ENCODE results near the gene DPCD.

Gene DPCD

DNA sequence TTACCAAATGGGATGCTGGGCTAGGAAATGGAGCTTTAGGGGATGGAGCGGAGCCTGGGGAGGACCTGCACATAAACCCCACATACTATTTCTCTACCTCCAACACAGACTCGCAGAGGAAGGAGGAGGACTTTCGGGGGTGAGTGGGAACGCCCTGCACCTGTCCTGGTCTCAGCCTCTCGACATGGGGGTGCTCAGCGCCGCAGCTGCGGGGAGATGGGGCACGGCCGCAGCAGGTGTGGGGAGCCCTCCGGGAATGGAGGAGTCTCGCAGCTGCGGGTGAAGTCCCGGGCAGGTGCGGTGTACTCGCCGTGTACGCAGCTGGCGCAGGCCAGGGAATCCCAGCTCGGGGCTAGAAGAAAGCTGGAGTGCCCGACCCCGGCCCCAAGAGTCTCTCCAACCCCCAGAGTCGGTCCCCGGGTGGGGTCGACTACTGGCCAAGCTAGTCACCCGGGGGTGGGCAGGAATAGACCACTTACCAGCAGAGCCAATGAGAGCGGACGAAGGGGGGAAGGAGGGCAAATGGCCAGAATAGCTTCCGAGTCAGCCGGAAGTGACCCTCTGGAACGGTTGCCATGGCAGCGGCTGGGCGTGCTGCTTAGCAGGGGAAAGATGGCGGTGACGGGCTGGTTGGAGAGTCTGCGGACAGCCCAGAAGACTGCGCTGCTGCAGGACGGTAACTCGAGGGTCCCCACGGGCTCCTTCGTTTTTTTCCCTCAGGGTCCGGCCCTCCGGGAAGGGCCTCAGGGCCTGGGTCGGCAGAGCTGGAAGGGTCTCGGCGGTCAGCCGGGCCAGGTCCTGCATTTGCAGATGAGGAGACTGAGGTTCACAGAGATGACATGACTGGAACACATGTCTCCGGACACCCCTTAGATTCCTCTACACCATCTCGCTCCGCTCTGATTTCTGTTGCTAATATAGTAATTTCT is at the start of gene DPCD, which contains the start of gene POLL:
TSS of gene DPCD (plus strand) at position 597 of the 929 bp plus-strand sequence. CDS start at position 613, 16 bp downstream.
TSS of gene POLL (minus strand) at position 533 of the 929 bp plus-strand sequence. CDS start 897 bp downstream, outside the sequence.
- DNase-seq (ENCODE audit: low spot score in 2 of 2), result peak; percentile 79 to 81
- no peaks in the 10 kb centered on the region for H3K9me3 Mint-ChIP-seq
- H3K4me1 Mint-ChIP-seq, result peaks cover 40% of the 10 kb centered on the region
- H3K27me3 Mint-ChIP-seq, result no peaks in the 10 kb centered on the region
- peak; percentile 93 for ATAC-seq (replicated peaks; ENCODE audit: extremely low read depth, poor library complexity, severe bottlenecking)
- peak within 1 kb of the TSS; percentile 94 for H3K4me3 Mint-ChIP-seq
- peaks cover 16% of the 10 kb centered on the region for H3K36me3 Mint-ChIP-seq (ENCODE audit: insufficient read depth)
- peak within 1 kb of the TSS; percentile 80 for H3K27ac Mint-ChIP-seq (ENCODE audit: low read depth)

DNA sequence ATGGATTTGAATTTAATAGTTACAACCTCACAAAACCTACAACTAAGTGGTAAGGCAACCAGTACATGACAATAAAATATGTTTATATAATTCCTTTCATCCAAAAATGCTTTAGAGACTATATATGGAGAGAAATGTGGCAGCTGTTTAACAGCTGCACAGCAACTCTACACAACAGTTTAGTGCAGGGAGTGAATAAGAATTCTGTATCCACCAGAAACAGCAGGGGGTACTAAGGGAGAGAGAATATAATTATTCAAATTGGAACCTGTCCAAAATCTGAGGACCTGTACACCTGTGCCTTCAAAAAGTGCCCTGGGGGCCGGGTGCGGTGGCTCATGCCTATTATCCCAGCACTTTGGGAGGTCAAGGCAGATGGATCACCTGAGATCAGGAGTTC is 49.7 kb upstream of the DPCD start:
- Mint-ChIP-seq H3K27me3 (no peaks in the 10 kb centered on the region), H3K36me3 (ENCODE audit: insufficient read depth) (peaks cover 12% of the 10 kb centered on the region), H3K9me3 (no peaks in the 10 kb centered on the region), H3K27ac (ENCODE audit: low read depth) (no peak overlapping the region), H3K4me3 (no peak overlapping the region), H3K4me1 (no peaks in the 10 kb centered on the region)
- ATAC-seq (replicated peaks; ENCODE audit: extremely low read depth, poor library complexity, severe bottlenecking) (no peak), DNase-seq (ENCODE audit: low spot score in 2 of 2) (no peak)

DNA sequence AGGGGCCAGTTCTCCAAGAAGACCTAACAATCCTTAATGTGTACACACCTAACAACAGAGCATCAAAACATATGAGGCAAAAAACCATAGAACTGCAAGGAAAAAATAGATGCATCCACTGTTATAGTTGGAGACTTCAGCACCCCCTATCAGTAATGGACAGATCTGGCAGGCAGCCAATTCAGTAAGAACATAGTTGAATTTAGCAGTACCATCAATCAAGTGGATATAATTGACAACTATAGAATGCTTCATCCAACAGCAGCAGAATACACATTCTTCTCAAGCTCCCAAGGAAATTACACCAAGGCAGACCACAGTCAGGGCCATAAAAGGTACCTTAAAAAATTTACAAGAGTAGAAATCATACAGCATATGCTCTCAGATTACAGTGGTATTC is 42.2 kb upstream of the DPCD start:
- H3K27ac Mint-ChIP-seq (ENCODE audit: low read depth), result no peak overlapping the region
- DNase-seq (ENCODE audit: low spot score in 2 of 2), result no peak
- H3K4me1 Mint-ChIP-seq, result no peaks in the 10 kb centered on the region
- H3K36me3 Mint-ChIP-seq (ENCODE audit: insufficient read depth), result peaks cover 10% of the 10 kb centered on the region
- no peaks in the 10 kb centered on the region for H3K9me3 Mint-ChIP-seq
- ATAC-seq (replicated peaks; ENCODE audit: extremely low read depth, poor library complexity, severe bottlenecking), result no peak
- no peaks in the 10 kb centered on the region for H3K27me3 Mint-ChIP-seq
- no peak overlapping the region for H3K4me3 Mint-ChIP-seq

DNA sequence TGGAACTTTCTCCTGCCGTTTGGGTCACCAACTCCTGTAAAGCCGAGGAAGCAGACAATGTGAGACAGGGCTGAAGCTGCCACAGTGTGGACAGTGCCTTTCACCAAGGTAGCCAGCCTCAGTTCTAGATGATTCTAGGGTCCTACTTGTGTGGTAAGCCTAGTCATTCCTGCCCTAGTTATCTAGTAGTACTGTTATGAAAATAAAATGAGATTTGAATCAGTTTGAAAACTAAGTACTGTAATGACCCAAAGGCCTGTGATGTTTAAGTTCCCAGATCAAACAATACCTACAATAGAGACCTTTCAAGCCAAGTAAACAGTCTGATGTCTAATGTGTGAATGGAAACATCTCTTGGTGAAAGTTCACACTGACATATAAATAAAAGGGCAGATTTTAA is 37.2 kb upstream of the DPCD start:
- Mint-ChIP-seq H3K36me3 (ENCODE audit: insufficient read depth) (peaks cover 10% of the 10 kb centered on the region), H3K27ac (ENCODE audit: low read depth) (no peak overlapping the region), H3K9me3 (no peaks in the 10 kb centered on the region), H3K4me1 (no peaks in the 10 kb centered on the region), H3K27me3 (no peaks in the 10 kb centered on the region), H3K4me3 (no peak overlapping the region)
- DNase-seq (ENCODE audit: low spot score in 2 of 2), result no peak
- no peak for ATAC-seq (replicated peaks; ENCODE audit: extremely low read depth, poor library complexity, severe bottlenecking)

DNA sequence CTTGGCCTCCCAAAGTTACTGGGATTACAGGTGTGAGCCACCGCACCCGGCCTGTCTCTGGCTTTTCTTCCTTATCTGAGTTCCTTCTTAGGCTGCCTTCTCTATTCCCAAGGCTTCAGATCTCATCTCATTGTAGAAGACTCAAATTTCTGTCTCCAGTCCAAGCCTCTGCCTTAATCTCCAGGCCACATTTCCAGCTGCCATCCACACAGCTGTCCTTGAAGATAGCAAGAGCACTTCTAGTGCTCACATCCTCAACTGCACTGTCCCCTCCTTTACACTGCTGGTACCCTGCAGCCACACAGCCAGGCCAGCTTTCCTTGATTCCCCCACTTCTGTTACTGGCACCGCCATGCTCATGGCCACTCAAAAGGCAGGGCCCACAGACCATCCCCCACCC is 35.7 kb upstream of the DPCD start:
- peaks cover 10% of the 10 kb centered on the region for H3K36me3 Mint-ChIP-seq (ENCODE audit: insufficient read depth)
- H3K4me1 Mint-ChIP-seq, result peaks cover 3% of the 10 kb centered on the region
- DNase-seq (ENCODE audit: low spot score in 2 of 2), result no peak
- H3K27me3 Mint-ChIP-seq, result no peaks in the 10 kb centered on the region
- H3K27ac Mint-ChIP-seq (ENCODE audit: low read depth), result no peak overlapping the region
- ATAC-seq (replicated peaks; ENCODE audit: extremely low read depth, poor library complexity, severe bottlenecking), result no peak
- no peak overlapping the region for H3K4me3 Mint-ChIP-seq
- no peaks in the 10 kb centered on the region for H3K9me3 Mint-ChIP-seq

DNA sequence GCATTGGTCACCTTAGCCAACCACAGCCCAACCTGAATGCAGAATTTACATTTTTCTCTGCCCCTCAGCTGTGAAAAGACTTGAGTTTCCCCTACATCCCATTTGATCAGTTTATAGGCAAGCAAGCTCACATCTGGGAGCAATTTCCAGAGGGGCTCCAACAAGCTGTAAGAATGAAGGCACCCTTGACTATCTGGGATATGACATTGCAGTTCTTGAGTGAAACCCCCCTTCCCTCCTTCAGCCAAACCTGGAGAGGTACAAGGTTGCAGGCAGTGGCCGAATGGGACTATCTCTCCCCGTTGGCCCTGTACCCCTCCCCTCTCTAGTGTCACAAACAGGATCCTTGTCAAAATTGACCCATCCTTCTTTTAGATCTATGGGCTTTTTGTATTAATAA is 30.6 kb upstream of the DPCD start:
- Mint-ChIP-seq H3K9me3 (no peaks in the 10 kb centered on the region), H3K27ac (ENCODE audit: low read depth) (peak overlapping the region; percentile 38), H3K4me3 (no peak overlapping the region), H3K4me1 (peaks cover 26% of the 10 kb centered on the region), H3K36me3 (ENCODE audit: insufficient read depth) (peaks cover 14% of the 10 kb centered on the region), H3K27me3 (peaks cover 7% of the 10 kb centered on the region)
- DNase-seq (ENCODE audit: low spot score in 2 of 2), result no peak
- no peak for ATAC-seq (replicated peaks; ENCODE audit: extremely low read depth, poor library complexity, severe bottlenecking)

DNA sequence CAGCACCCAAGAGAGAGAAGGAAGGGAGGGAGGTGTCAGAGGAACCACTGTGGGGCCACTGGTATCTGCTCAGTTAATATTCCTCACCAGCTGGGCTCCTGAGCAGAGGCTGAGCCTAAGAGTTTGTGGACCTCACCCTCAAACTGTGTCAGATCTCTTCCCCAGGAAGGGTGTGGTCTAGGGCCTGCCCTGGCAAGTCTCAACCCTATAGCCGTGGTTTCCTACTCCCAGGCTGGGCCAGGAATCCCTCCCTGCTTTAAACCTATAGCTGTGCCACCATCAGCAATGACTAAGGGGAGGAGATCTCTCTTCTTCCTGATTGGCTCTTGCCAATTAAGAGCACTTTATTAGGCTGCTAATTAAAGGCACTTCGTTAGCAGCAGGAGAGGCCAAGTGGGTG is 29.9 kb upstream of the DPCD start:
- peak overlapping the region; percentile 38 for H3K27ac Mint-ChIP-seq (ENCODE audit: low read depth)
- no peaks in the 10 kb centered on the region for H3K9me3 Mint-ChIP-seq
- ATAC-seq (replicated peaks; ENCODE audit: extremely low read depth, poor library complexity, severe bottlenecking), result peak; percentile 43
- H3K36me3 Mint-ChIP-seq (ENCODE audit: insufficient read depth), result peaks cover 10% of the 10 kb centered on the region
- H3K4me1 Mint-ChIP-seq, result peaks cover 26% of the 10 kb centered on the region
- peaks cover 8% of the 10 kb centered on the region for H3K27me3 Mint-ChIP-seq
- no peak overlapping the region for H3K4me3 Mint-ChIP-seq
- DNase-seq (ENCODE audit: low spot score in 2 of 2), result no peak

DNA sequence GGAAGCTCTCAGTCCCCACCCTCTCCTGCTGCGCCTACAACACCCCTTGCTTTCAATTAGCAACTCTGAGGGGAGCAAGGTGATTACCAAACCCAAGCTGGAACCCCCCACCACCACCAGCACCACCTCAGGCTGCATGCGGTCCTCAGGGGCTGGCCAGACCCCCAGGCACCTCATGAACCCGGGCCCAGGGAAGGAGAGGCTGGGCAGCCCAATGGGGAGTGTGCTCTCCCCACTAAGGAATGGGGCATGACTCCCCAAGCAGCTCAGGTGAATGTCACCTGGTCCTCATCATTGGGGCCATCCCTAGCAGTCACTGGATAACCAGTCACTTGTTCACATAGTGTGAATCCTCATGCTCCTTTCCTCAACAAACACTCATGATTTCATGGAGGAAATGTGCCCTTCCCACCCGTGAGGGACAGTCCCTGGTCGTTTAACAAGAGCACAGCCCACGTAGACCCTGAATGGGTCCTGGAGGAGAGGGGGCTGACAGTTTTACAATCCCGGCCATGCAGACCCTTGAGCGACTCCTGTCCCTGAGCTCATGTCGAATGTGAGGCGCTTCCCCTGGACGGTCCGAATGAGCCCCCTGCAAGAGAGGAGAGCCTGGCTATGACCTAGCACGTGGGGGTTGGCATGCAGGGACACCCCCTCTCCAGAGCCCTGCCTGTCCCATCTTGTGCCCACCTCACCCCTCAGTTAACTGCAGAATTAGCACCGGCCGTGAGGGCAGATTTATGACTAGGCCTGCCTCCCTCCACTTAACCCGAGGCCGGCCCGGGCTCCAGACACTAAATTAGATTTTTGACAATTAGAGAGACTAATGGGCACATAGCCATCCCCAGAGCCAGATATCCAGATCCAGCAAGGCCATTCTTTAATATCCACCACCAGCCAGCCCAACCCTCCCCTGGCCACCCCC is 29.2 kb upstream of the DPCD start:
- H3K36me3 Mint-ChIP-seq (ENCODE audit: insufficient read depth), result peaks cover 9% of the 10 kb centered on the region
- H3K4me3 Mint-ChIP-seq, result no peak overlapping the region
- DNase-seq (ENCODE audit: low spot score in 2 of 2) (no peak), ATAC-seq (replicated peaks; ENCODE audit: extremely low read depth, poor library complexity, severe bottlenecking) (no peak)
- H3K9me3 Mint-ChIP-seq, result no peaks in the 10 kb centered on the region
- peaks cover 26% of the 10 kb centered on the region for H3K4me1 Mint-ChIP-seq
- peak overlapping the region; percentile 36 for H3K27ac Mint-ChIP-seq (ENCODE audit: low read depth)
- H3K27me3 Mint-ChIP-seq, result peaks cover 13% of the 10 kb centered on the region

DNA sequence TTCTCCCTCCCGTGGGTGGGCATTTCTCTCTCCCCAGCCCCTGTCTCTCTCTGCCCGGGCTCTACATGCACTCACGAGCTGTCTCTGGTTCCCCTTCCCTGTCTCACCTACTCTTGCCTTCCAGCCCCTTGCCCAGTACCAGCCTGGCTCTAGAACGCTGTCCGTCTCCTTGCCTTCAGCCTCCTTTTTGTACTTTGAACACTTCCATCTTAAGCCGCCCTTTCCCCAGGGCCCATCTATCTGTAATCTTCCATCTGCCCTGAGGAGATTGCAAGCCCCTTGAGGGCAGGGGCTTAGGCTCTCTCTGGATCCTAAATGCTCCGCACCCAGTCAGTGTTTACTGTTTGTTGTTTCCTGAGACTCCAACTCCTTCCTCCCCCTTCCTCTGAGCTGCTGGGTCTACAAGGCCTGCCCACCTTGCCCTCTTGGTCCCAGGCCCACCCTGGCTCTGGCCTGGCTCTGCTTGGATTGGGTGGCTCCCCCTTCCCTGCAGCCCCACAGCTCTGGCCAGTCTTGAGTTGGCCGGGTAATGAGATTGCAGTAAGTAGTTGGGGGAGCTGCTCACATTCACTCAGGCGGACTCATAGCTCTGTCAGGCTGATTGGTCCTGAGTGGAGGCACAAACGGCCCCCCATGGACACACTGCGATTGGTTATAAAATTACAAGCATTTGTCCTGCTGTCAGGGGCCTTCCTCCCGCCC is 28.4 kb upstream of the DPCD start:
- H3K36me3 Mint-ChIP-seq (ENCODE audit: insufficient read depth), result peaks cover 9% of the 10 kb centered on the region
- ATAC-seq (replicated peaks; ENCODE audit: extremely low read depth, poor library complexity, severe bottlenecking) (no peak), DNase-seq (ENCODE audit: low spot score in 2 of 2) (no peak)
- H3K27ac Mint-ChIP-seq (ENCODE audit: low read depth), result peak overlapping the region; percentile 36
- peaks cover 26% of the 10 kb centered on the region for H3K4me1 Mint-ChIP-seq
- H3K4me3 Mint-ChIP-seq, result no peak overlapping the region
- peaks cover 21% of the 10 kb centered on the region for H3K27me3 Mint-ChIP-seq
- H3K9me3 Mint-ChIP-seq, result no peaks in the 10 kb centered on the region

DNA sequence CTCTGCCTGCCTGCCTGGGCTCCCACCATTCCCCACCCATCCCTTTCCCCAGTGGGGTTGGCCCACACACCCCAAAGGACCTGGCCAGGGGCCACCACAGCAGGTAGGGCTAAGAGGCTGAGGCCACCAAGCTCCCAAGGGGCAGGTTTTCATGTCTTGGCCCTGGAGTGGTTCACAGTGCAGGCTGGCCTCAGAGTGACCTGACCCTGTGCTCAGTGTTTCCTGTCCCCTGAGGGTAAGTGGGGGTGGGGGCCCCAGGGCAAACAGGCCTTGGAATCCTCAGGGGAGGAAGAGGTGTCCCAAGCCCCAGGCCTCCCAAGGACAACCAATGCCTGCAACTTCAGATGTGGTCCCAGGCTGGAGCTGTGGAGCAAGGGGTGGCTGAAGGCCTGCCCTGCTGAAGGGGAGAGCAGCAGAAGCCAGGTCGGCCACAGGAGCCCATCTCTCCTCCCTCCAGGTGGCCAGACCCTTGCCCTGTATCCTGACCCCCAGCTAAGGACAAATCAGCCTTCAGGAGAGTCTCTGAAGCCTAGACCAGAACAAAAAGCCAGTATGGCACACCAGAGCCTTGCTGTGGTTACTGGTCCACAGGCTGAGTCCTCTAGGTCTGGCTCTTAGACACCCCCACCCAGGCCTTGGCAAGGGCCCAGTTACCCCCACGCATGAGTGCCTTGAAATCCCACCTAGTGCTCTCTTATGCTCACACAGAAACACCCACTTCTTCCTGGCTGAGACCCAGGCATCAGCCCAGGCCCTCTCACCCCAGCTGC is 27.6 kb upstream of the DPCD start:
- ATAC-seq (replicated peaks; ENCODE audit: extremely low read depth, poor library complexity, severe bottlenecking) (no peak), DNase-seq (ENCODE audit: low spot score in 2 of 2) (no peak)
- peaks cover 28% of the 10 kb centered on the region for H3K27me3 Mint-ChIP-seq
- no peaks in the 10 kb centered on the region for H3K9me3 Mint-ChIP-seq
- H3K27ac Mint-ChIP-seq (ENCODE audit: low read depth), result peak overlapping the region; percentile 36
- H3K4me3 Mint-ChIP-seq, result no peak overlapping the region
- peaks cover 9% of the 10 kb centered on the region for H3K36me3 Mint-ChIP-seq (ENCODE audit: insufficient read depth)
- H3K4me1 Mint-ChIP-seq, result peaks cover 26% of the 10 kb centered on the region

DNA sequence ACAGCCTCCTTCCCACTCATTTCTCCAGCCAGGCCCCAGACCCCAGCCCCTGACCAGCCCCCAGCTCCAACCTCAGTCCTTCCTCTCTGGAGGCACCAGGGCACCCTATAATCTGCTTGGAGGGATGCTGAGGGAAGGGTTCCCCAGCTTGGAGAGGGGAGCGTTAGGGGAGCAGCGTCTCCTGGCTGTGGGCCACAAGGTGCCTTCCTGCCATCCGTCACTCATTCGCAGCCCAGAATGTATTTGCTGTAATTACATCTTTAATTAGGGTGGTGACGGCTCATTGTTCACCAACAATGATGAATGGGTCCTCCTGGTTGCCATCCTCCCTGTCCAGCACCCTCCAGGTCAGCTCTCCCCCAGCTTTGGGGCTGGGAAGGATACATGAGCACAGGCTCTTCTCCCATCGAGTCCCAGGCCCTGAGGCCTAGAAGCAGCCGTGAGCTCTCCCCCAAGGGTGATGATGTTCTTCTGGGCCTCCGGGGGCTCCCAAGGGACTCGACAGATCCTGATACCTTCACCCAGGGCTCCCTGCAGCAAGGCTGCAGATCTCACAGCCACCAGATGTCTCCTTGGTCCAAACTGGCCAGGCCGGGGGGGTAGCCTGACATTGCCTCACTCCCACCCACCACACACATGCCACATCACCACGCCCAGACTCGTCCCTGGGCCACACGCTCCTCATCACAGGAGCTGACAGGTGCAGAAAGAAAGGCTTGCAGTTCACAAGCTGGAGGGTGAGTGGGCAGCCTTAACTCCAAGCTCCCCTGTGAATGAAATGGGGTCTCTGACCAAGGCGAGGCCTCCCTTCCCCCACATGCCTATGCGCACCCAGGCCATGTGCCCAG is 26.8 kb upstream of the DPCD start:
- H3K4me1 Mint-ChIP-seq, result peaks cover 26% of the 10 kb centered on the region
- peak overlapping the region; percentile 22 for H3K27ac Mint-ChIP-seq (ENCODE audit: low read depth)
- H3K36me3 Mint-ChIP-seq (ENCODE audit: insufficient read depth), result peaks cover 10% of the 10 kb centered on the region
- H3K4me3 Mint-ChIP-seq, result no peak overlapping the region
- H3K9me3 Mint-ChIP-seq, result no peaks in the 10 kb centered on the region
- no peak for ATAC-seq (replicated peaks; ENCODE audit: extremely low read depth, poor library complexity, severe bottlenecking)
- DNase-seq (ENCODE audit: low spot score in 2 of 2), result no peak
- H3K27me3 Mint-ChIP-seq, result peaks cover 36% of the 10 kb centered on the region
